Trophoblast cell (in vitro differentiated cells and primary cell): ENCODE measurements around the gene CGB1.

ENCODE experiments used
- DNase-seq, 2 donors: peaks; one replicate each; pipeline ENCODE4 v3.0.0-alpha.2; 2016
- H2AFZ ChIP-seq: 2 replicates; pipeline ENCODE4 v1.6.1; 2013; ENCODE audit warnings: low read length, moderate library complexity, mild to moderate bottlenecking; ENCODE audit not compliant: insufficient read depth, poor library complexity
- H2AK5ac ChIP-seq: 2 replicates; pipeline ENCODE4 v1.6.1; 2013; ENCODE audit warnings: mild to moderate bottlenecking, low read length
- H2BK120ac ChIP-seq: 2 replicates; pipeline ENCODE4 v1.6.1; 2013; ENCODE audit warnings: low read length, mild to moderate bottlenecking, moderate library complexity; ENCODE audit not compliant: insufficient read depth, poor library complexity
- H2BK12ac ChIP-seq: 2 replicates; pipeline ENCODE4 v1.6.1; 2013; ENCODE audit warnings: mild to moderate bottlenecking, low read length, moderate library complexity
- H2BK5ac ChIP-seq: 2 replicates; pipeline ENCODE4 v1.6.1; 2013; ENCODE audit warnings: low read length, low read depth, moderate library complexity, mild to moderate bottlenecking; ENCODE audit not compliant: poor library complexity
- H3K14ac ChIP-seq: 2 replicates; pipeline ENCODE4 v1.6.1; 2013; ENCODE audit warnings: mild to moderate bottlenecking, low read length
- H3K18ac ChIP-seq: 2 replicates; pipeline ENCODE4 v1.6.1; 2013; ENCODE audit warnings: mild to moderate bottlenecking, low read length
- H3K23ac ChIP-seq: 2 replicates; pipeline ENCODE4 v1.6.1; 2013; ENCODE audit warnings: low read length
- H3K27ac ChIP-seq: 2 replicates; pipeline ENCODE4 v1.5.1; 2013; ENCODE audit warnings: low read depth, mild to moderate bottlenecking, inconsistent platforms, low read length, moderate library complexity
- H3K27me3 ChIP-seq: 2 replicates; pipeline ENCODE4 v1.6.1; 2013; ENCODE audit warnings: inconsistent platforms, mild to moderate bottlenecking, low read length, moderate library complexity; ENCODE audit not compliant: insufficient read depth
- H3K36me3 ChIP-seq, 2 experiments: 1 replicate in 1 of 2; 2 replicates in 1 of 2; pipeline ENCODE4 v1.6.1; 2013; ENCODE audit warnings: low read length in 2 of 2, mild to moderate bottlenecking in 2 of 2, moderate library complexity in 1 of 2; ENCODE audit not compliant: insufficient read depth in 2 of 2, control insufficient read depth in 1 of 2
- H3K4ac ChIP-seq: 2 replicates; pipeline ENCODE4 v1.6.1; 2013; ENCODE audit warnings: low read depth, mild to moderate bottlenecking, low read length, moderate library complexity
- H3K4me1 ChIP-seq, 2 experiments: 1 replicate in 1 of 2; 2 replicates in 1 of 2; pipeline ENCODE4 v1.6.1; 2013; ENCODE audit warnings: low read length in 2 of 2, mild to moderate bottlenecking in 2 of 2, moderate library complexity in 1 of 2; ENCODE audit not compliant: insufficient read depth in 2 of 2, control insufficient read depth in 1 of 2
- H3K4me2 ChIP-seq: 2 replicates; pipeline ENCODE4 v1.6.1; 2013; ENCODE audit warnings: inconsistent platforms, mild to moderate bottlenecking, low read length, moderate library complexity
- H3K4me3 ChIP-seq: 2 replicates; pipeline ENCODE4 v1.5.1; 2013; ENCODE audit warnings: mild to moderate bottlenecking, low read depth, low read length, inconsistent platforms
- H3K79me1 ChIP-seq: one replicate; pipeline ENCODE4 v1.6.1; 2013; ENCODE audit warnings: low read length
- H3K79me2 ChIP-seq: 2 replicates; pipeline ENCODE4 v1.6.1; 2013; ENCODE audit warnings: low read length, mild to moderate bottlenecking; ENCODE audit not compliant: control insufficient read depth, insufficient read depth, poor library complexity
- H3K9ac ChIP-seq: 2 replicates; pipeline ENCODE4 v1.6.1; 2013; ENCODE audit warnings: mild to moderate bottlenecking, low read length
- H3K9me3 ChIP-seq: 2 replicates; pipeline ENCODE4 v1.6.1; 2013; ENCODE audit warnings: low read depth, mild to moderate bottlenecking, control low read depth, inconsistent platforms, low read length; ENCODE audit not compliant: insufficient read depth
- H4K12ac ChIP-seq: 2 replicates; pipeline ENCODE4 v1.6.1; 2013; ENCODE audit warnings: low read depth, mild to moderate bottlenecking, low read length, moderate library complexity
- H4K8ac ChIP-seq: 2 replicates; pipeline ENCODE4 v1.6.1; 2013; ENCODE audit warnings: low read depth, mild to moderate bottlenecking, low read length, moderate library complexity
- H4K91ac ChIP-seq: one replicate; pipeline ENCODE4 v1.6.1; 2013; ENCODE audit warnings: low read depth, mild to moderate bottlenecking, low read length, moderate library complexity
- WGBS: extraction: QIAGEN DNeasy Blood & Tissue Kit; methylation state at CpG from one replicate; pipeline ENCODE4 v1.1.7; 2013; ENCODE audit warnings: missing lambda C conversion rate; ENCODE audit not compliant: insufficient read length, insufficient coverage; ENCODE audit errors: extremely low coverage; 5-methylcytosine and 5-hydroxymethylcytosine counted together

The CGB1 gene

DNA sequence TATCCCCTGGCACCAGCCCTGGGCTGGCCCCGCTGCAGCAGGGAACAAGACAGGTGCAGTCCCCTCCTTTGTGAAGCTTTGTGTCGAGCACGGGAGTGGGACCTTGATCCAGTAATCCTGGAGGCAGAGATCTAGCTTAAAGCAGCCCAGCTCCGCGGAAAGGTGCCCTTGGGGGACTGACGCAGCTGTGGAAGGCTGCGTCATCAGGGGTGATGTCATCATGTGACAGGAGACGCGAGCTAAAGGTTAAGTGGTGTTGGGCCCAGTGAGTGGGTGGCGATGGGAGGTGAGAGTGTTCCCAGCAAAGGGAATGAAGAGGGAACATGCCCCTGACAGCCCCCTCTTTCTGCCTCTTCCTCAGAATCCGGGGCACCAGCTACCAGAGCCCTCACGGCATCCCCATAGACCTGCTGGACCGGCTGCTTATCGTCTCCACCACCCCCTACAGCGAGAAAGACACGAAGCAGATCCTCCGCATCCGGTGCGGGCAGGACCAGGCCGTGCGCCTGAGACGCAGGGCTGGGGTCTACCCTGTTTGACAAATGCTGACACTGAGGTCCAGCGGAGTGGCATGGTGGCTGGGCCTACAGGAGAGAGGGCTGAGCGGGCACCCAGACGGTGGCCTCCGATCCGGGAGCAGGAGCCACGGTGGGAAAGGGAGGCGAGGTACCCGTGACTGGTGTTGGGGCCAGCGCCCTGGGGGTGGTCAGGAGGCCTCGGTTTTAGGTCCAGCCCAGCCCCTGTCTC, 22.4 kb downstream of the CGB1 start:
- H2AK5ac ChIP-seq, result no peak overlapping the region

DNA sequence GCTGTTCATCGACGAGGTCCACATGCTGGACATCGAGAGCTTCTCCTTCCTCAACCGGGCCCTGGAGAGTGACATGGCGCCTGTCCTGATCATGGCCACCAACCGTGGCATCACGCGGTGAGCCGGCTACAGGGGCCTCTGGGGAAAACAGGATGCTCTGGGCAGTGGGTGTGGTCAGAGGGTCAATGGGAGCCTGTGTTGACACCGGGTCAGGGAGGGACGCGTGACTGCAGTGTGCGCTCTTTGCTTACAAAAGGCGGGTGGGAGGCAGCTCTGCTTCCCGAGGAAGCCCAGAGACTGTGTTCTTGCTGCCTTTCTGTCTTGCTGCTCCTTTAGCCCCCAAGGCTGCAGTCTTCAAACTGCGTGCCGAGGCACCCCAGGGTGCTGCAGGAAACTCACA, 25.5 kb downstream of the CGB1 start:
- H3K9ac ChIP-seq, result no peak overlapping the region
- H3K36me3 ChIP-seq, result peaks cover 61 to 68% of the 10 kb centered on the region in 2 experiments
- no peak overlapping the region for H3K4me3 ChIP-seq
- H3K79me2 ChIP-seq, result no peaks in the 10 kb centered on the region
- H3K4ac ChIP-seq, result no peak overlapping the region
- H3K18ac ChIP-seq, result no peak overlapping the region
- peak overlapping the region; percentile 42 for H4K91ac ChIP-seq
- peaks cover 3% of the 10 kb centered on the region for H3K9me3 ChIP-seq
- no peak overlapping the region for H2AK5ac ChIP-seq
- no peak overlapping the region for H3K4me2 ChIP-seq
- no peak overlapping the region for H4K12ac ChIP-seq
- no peak overlapping the region for H2BK5ac ChIP-seq
- no peak overlapping the region for H2BK12ac ChIP-seq
- no peak overlapping the region for H3K27ac ChIP-seq
- no peak overlapping the region for H2BK120ac ChIP-seq
- no peak overlapping the region for H3K14ac ChIP-seq
- H3K27me3 ChIP-seq, result no peaks in the 10 kb centered on the region
- no peak overlapping the region for H4K8ac ChIP-seq
- H2AFZ ChIP-seq, result no peak overlapping the region
- no peak overlapping the region for H3K23ac ChIP-seq
- H3K4me1 ChIP-seq, result no peaks in the 10 kb centered on the region
- no peak for DNase-seq
- no CpG with 5 or more reads among the region's 17 CpGs for WGBS
- H3K79me1 ChIP-seq, result peaks cover 8% of the 10 kb centered on the region

More for the DNA sequence above, 22.4 kb downstream of the CGB1 start:
- Histone ChIP-seq H3K14ac (peak overlapping the region; percentile 21), H4K12ac (no peak overlapping the region), H3K9me3 (peaks cover 3% of the 10 kb centered on the region), H2BK12ac (no peak overlapping the region), H2BK120ac (peak overlapping the region; percentile 35), H2AFZ (no peak overlapping the region), H3K4ac (no peak overlapping the region), H3K79me2 (no peaks in the 10 kb centered on the region), H3K4me3 (no peak overlapping the region), H3K18ac (no peak overlapping the region), H3K4me2 (no peak overlapping the region), H3K79me1 (peaks cover 12% of the 10 kb centered on the region), H3K27me3 (peaks cover 7% of the 10 kb centered on the region), H3K9ac (no peak overlapping the region), H4K8ac (peak overlapping the region; percentile 8), H4K91ac (peak overlapping the region; percentile 81), H3K27ac (no peak overlapping the region), H3K36me3 (peaks cover 51 to 56% of the 10 kb centered on the region in 2 experiments), H2BK5ac (no peak overlapping the region), H3K4me1 (peaks cover 5 to 11% of the 10 kb centered on the region in 2 experiments), H3K23ac (no peak overlapping the region)
- DNase-seq, result peak; percentile 75 to 87
- no CpG with 5 or more reads among the region's 32 CpGs for WGBS

- no peak overlapping the region for H2AFZ ChIP-seq
- no peak overlapping the region for H3K9ac ChIP-seq
- no peak overlapping the region for H2BK12ac ChIP-seq
- no peak overlapping the region for H3K4ac ChIP-seq
- no peak for DNase-seq
- H3K9me3 ChIP-seq, result peaks cover 3% of the 10 kb centered on the region
- H3K18ac ChIP-seq, result no peak overlapping the region
- no peak overlapping the region for H3K4me3 ChIP-seq
- H3K4me2 ChIP-seq, result no peak overlapping the region
- H2BK120ac ChIP-seq, result no peak overlapping the region
- H4K8ac ChIP-seq, result no peak overlapping the region
- no peak overlapping the region for H4K91ac ChIP-seq
- H3K36me3 ChIP-seq, result peaks cover 62 to 66% of the 10 kb centered on the region in 2 experiments
- H2BK5ac ChIP-seq, result no peak overlapping the region
- H4K12ac ChIP-seq, result no peak overlapping the region
- no CpG with 5 or more reads among the region's 18 CpGs for WGBS
- H2AK5ac ChIP-seq, result no peak overlapping the region
- H3K79me2 ChIP-seq, result no peaks in the 10 kb centered on the region
- no peaks in the 10 kb centered on the region for H3K27me3 ChIP-seq
- H3K27ac ChIP-seq, result no peak overlapping the region
- H3K23ac ChIP-seq, result no peak overlapping the region
- no peaks in the 10 kb centered on the region for H3K4me1 ChIP-seq
- H3K79me1 ChIP-seq, result peaks cover 8% of the 10 kb centered on the region
- no peak overlapping the region for H3K14ac ChIP-seq
Observed at GRCh38 chr19:49010453-49010852, 26.2 kb downstream of the CGB1 start.

- no CpG with 5 or more reads among the region's 18 CpGs for WGBS
- Histone ChIP-seq H3K27me3 (no peaks in the 10 kb centered on the region), H3K4ac (no peak overlapping the region), H3K9ac (no peak overlapping the region), H3K4me2 (no peak overlapping the region), H3K23ac (no peak overlapping the region), H3K79me2 (no peaks in the 10 kb centered on the region), H3K79me1 (peaks cover 6% of the 10 kb centered on the region), H3K4me3 (no peak overlapping the region), H3K9me3 (peaks cover 3% of the 10 kb centered on the region), H3K14ac (no peak overlapping the region), H3K36me3 (peaks cover 61 to 66% of the 10 kb centered on the region in 2 experiments), H4K8ac (no peak overlapping the region), H3K18ac (no peak overlapping the region), H4K12ac (no peak overlapping the region), H3K4me1 (no peaks in the 10 kb centered on the region), H2BK5ac (no peak overlapping the region), H2AK5ac (no peak overlapping the region), H2AFZ (no peak overlapping the region), H2BK120ac (no peak overlapping the region), H2BK12ac (no peak overlapping the region), H3K27ac (no peak overlapping the region), H4K91ac (no peak overlapping the region)
- no peak for DNase-seq
Observed at GRCh38 chr19:49009828-49010227, 26.9 kb downstream of the CGB1 start.
